Natural killer cell (primary cell): ENCODE measurements around the gene GAB2. TPM values are rescaled to one million over a fixed set of nuclear protein-coding genes. Genes with fewer than 3 reads are reported as not detected.

ENCODE experiments used
- ATAC-seq, 3 donors: fragments of 150-1000 bp in 2 of 3; fragments of 200-7000 bp in 1 of 3; cut with Tn5 transposase; 1 replicate in 1 of 3; 2 replicates in 2 of 3; pipeline ENCODE4 v1.10.0; 2021; ENCODE audit warnings: mild to moderate bottlenecking in 2 of 3, moderate library complexity in 2 of 3
- DNase-seq, 2 donors: peaks; one replicate each; pipeline versions ENCODE4 v3.0.0 to v3.0.0-alpha.2; 2013 to 2021; ENCODE audit warnings: mixed read lengths in 1 of 2
- H3K27ac ChIP-seq: one replicate; pipeline ENCODE4 v1.5.1; 2013; ENCODE audit warnings: mild to moderate bottlenecking, low read length
- H3K27me3 ChIP-seq: one replicate; pipeline ENCODE4 v1.6.1; 2013; ENCODE audit warnings: low read length; ENCODE audit not compliant: control insufficient read depth, insufficient read depth
- H3K36me3 ChIP-seq: one replicate; pipeline ENCODE4 v1.6.1; 2013; ENCODE audit warnings: low read length; ENCODE audit not compliant: control insufficient read depth, insufficient read depth
- H3K4me1 ChIP-seq: one replicate; pipeline ENCODE4 v1.6.1; 2013; ENCODE audit warnings: low read length; ENCODE audit not compliant: control insufficient read depth, insufficient read depth
- H3K4me3 ChIP-seq: one replicate; pipeline ENCODE4 v1.5.1; 2013; ENCODE audit warnings: low read length
- H3K9me3 ChIP-seq: one replicate; pipeline ENCODE4 v1.6.1; 2013; ENCODE audit warnings: low read length; ENCODE audit not compliant: control insufficient read depth, insufficient read depth
- H3K27ac Mint-ChIP-seq, 2 donors: one replicate each; pipeline ENCODE4 v1.8.0; 2022; ENCODE audit warnings: mild to moderate bottlenecking in 2 of 2, mixed read lengths in 2 of 2, moderate library complexity in 1 of 2
- H3K27me3 Mint-ChIP-seq, 2 donors: one replicate each; pipeline ENCODE4 v1.8.0; 2022; ENCODE audit warnings: low read depth in 2 of 2, mixed read lengths in 2 of 2
- H3K36me3 Mint-ChIP-seq: one replicate; pipeline ENCODE4 v1.8.0; 2022; ENCODE audit warnings: mixed read lengths
- H3K4me1 Mint-ChIP-seq, 2 donors: one replicate each; pipeline ENCODE4 v1.8.0; 2022; ENCODE audit warnings: mixed read lengths in 2 of 2
- H3K4me3 Mint-ChIP-seq: one replicate; pipeline ENCODE4 v1.8.0; 2022; ENCODE audit warnings: mild to moderate bottlenecking, moderate library complexity, mixed read lengths
- H3K9me3 Mint-ChIP-seq, 2 donors: one replicate each; pipeline ENCODE4 v1.8.0; 2022; ENCODE audit warnings: mixed read lengths in 2 of 2
- CTCF ChIP-seq: fragments of 200-600 bp; IDR thresholded peaks from one replicate; pipeline ENCODE4 v1.8.0; 2022; ENCODE audit warnings: antibody characterized with exemption
- WGBS: methylation state at CpG from one replicate; pipeline ENCODE4 v1.1.7; 2013; ENCODE audit warnings: missing lambda C conversion rate; ENCODE audit not compliant: insufficient coverage; 5-methylcytosine and 5-hydroxymethylcytosine counted together
- intact Hi-C: fragments of 100-400 bp; cut with micrococcal nuclease; formaldehyde crosslinking; loops from one replicate; pipeline ENCODE4 v1.14.2; 2022
- total RNA-seq, 4 donors: library from RNA; stranded (reverse); fragments of 120-200 nt in 1 of 4; gene quantifications; one replicate each; pipeline versions ENCODE4 v1.2.3 to v1.2.4, GENCODE V29; 2013 to 2022

GAB2 gene
- total RNA-seq, 3 donors from 2014 or later (not counting 1 experiment from before 2014, with no cell fraction given) = 4.3 to 58.4 (median 8.1) TPM

GRCh38 chr11:78168539-78169477 is 248.8 kb downstream of the GAB2 start:
- no peak for ATAC-seq
- no peaks in the 10 kb centered on the region for H3K9me3 Mint-ChIP-seq
- Histone ChIP-seq H3K9me3 (no peaks in the 10 kb centered on the region), H3K4me3 (no peak overlapping the region), H3K4me1 (no peaks in the 10 kb centered on the region), H3K36me3 (peaks cover 3% of the 10 kb centered on the region), H3K27ac (no peak overlapping the region), H3K27me3 (no peaks in the 10 kb centered on the region)
- H3K4me3 Mint-ChIP-seq = no peak overlapping the region
- intact Hi-C loops = no loop called here
- no peak for TF ChIP-seq CTCF
- H3K27me3 Mint-ChIP-seq = no peaks in the 10 kb centered on the region
- no peaks in the 10 kb centered on the region for H3K4me1 Mint-ChIP-seq
- WGBS = 86% methylated on average over 17 of the region's 17 CpGs
- DNase-seq = no peak
- no peaks in the 10 kb centered on the region for H3K36me3 Mint-ChIP-seq
- no peak overlapping the region for H3K27ac Mint-ChIP-seq

DNA sequence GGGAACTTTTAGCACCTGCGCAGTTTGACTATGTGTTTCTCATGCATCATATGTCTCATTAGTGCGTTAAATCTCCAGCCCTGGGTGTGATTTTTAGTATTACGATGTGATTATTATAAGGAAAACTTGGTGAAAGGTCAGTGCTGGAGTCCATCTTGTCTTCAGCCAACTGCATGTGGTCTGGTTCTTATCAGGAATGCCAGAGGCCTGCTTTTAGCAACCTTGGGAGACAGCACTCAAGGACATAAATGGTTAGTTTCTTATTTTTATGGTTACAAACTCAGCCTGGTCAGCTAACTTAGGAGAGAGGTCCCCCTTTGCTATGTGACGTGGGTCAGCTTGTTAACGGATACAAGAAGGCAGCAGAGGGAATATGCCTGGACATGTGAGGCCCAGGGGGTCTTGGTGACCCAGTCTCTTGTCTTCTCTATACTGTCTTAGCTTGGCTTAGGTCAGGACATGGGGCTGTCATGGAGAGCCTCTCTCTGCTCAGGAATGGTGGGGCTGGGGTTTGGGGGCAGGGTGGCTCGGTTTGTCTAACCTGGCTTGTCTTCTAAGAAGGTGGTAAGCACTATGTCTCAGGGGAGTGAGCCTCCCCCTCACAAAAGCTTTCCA is 250.7 kb downstream of the GAB2 start:
- DNase-seq (no peak), ATAC-seq (no peak)
- 92% methylated on average over 6 of the region's 6 CpGs for WGBS
- intact Hi-C loops = no loop called here
- H3K27me3 ChIP-seq = no peaks in the 10 kb centered on the region
- no peaks in the 10 kb centered on the region for H3K9me3 ChIP-seq
- H3K36me3 Mint-ChIP-seq = no peaks in the 10 kb centered on the region
- no peak overlapping the region for H3K27ac ChIP-seq
- no peaks in the 10 kb centered on the region for H3K4me1 Mint-ChIP-seq
- H3K4me1 ChIP-seq = no peaks in the 10 kb centered on the region
- no peaks in the 10 kb centered on the region for H3K9me3 Mint-ChIP-seq
- H3K4me3 ChIP-seq = no peak overlapping the region
- no peaks in the 10 kb centered on the region for H3K36me3 ChIP-seq
- TF ChIP-seq CTCF = no peak
- no peaks in the 10 kb centered on the region for H3K27me3 Mint-ChIP-seq
- no peak overlapping the region for H3K4me3 Mint-ChIP-seq
- H3K27ac Mint-ChIP-seq = no peak overlapping the region

Other genes with a start within 250 kb of the GAB2 start
- gene KCTD21, start 229.2 kb downstream of the GAB2 start, total RNA-seq = 1 to 10 TPM; 1.7 to 2.7 (median 2.2) TPM
- gene USP35, start 228.9 kb downstream of the GAB2 start, total RNA-seq = 1 to 10 TPM; 6.1 to 8.5 (median 8.1) TPM
- gene NARS2, start 157.0 kb upstream of the GAB2 start, total RNA-seq = 1 to 10 TPM; 6.5 to 9.6 (median 8.8) TPM